Heart left ventricle (tissue), 16 donors: Measurements from ENCODE around the gene CTNNAL1. TPM values are rescaled to one million over a fixed set of nuclear protein-coding genes. Genes with fewer than 3 reads are reported as not detected.

Experiments used
- ATAC-seq, 4 donors: fragments of 200-7000 bp; cut with Tn5 transposase; one replicate each; pipeline ENCODE4 v1.9.1; 2020 to 2022; ENCODE audit warnings: moderate library complexity in 4 of 4, mild to moderate bottlenecking in 3 of 4, moderate number of reproducible peaks in 1 of 4
- DNase-seq, 5 donors: peaks; one replicate each; pipeline ENCODE4 v3.0.0-alpha.2; 2020
- H3K27ac ChIP-seq, 12 donors: fragments of 200-600 bp; sonication (generic) in 4 of 12; one replicate each; pipeline versions ENCODE4 v1.5.0 to v1.8.0; 2016 to 2022; ENCODE audit warnings: mild to moderate bottlenecking in 2 of 12
- H3K27me3 ChIP-seq, 9 donors: fragments of 200-600 bp; sonication (generic) in 2 of 9; one replicate each; pipeline versions ENCODE4 v1.5.1 to v1.8.0; 2016 to 2022; ENCODE audit warnings: mild to moderate bottlenecking in 3 of 9
- H3K36me3 ChIP-seq, 9 donors: fragments of 200-600 bp; sonication (generic) in 2 of 9; one replicate each; pipeline versions ENCODE4 v1.5.0 to v1.8.0; 2018 to 2022; ENCODE audit warnings: mild to moderate bottlenecking in 2 of 9
- H3K4me1 ChIP-seq, 12 donors: fragments of 200-600 bp; sonication (generic) in 4 of 12; one replicate each; pipeline versions ENCODE4 v1.5.0 to v1.8.0; 2016 to 2022; ENCODE audit warnings: mild to moderate bottlenecking in 3 of 12
- H3K4me3 ChIP-seq, 12 donors: fragments of 200-600 bp; sonication (generic) in 4 of 12; one replicate each; pipeline versions ENCODE4 v1.5.0 to v1.8.0; 2017 to 2022; ENCODE audit warnings: mild to moderate bottlenecking in 9 of 12, moderate library complexity in 4 of 12
- H3K9me3 ChIP-seq, 12 donors: fragments of 200-600 bp; sonication (generic) in 4 of 12; one replicate each; pipeline versions ENCODE4 v1.5.0 to v1.8.0; 2016 to 2022; ENCODE audit warnings: mild to moderate bottlenecking in 1 of 12
- CTCF ChIP-seq, 12 donors: fragments of 200-600 bp; sonication (generic) in 4 of 12; IDR thresholded peaks; one replicate each; pipeline versions ENCODE4 v1.5.0 to v1.8.0; 2018 to 2022; ENCODE audit warnings: antibody characterized with exemption in 12 of 12, mild to moderate bottlenecking in 5 of 12
- POLR2A ChIP-seq, 2 donors: fragments of 450-650 bp; IDR thresholded peaks; one replicate each; pipeline ENCODE4 v1.6.1; 2017; ENCODE audit warnings: antibody characterized with exemption in 2 of 2, mild to moderate bottlenecking in 2 of 2, moderate library complexity in 2 of 2
- whole genome bisulfite sequencing, 4 donors: extraction: QIAGEN DNeasy Blood & Tissue Kit in 2 of 4; methylation state at CpG; one replicate each; pipeline versions ENCODE4 v1.1.5 to v1.1.7; 2013 to 2018; 5-methylcytosine and 5-hydroxymethylcytosine counted together
- intact Hi-C, 10 donors: fragments of 100-400 bp; cut with DNase I; formaldehyde crosslinking; loops; one replicate each; pipeline versions ENCODE4 v1.11.1 to v1.14.2; 2022
- polyA plus RNA-seq, 2 donors: library from polyadenylated mRNA; stranded (reverse); fragments of 200-250 nt; gene quantifications; one replicate each; pipeline ENCODE4 v1.2.3, GENCODE V29; 2013
- total RNA-seq, 9 donors: library from RNA; depleted of rRNA in 2 of 9; stranded (reverse); fragments of >200 nt in 2 of 9; fragmentation: NEBNext Ultra II Directional in 3 of 9; extraction: Animal tissue kit (Norgen Biotek cat#: 25700) in 3 of 9; gene quantifications; one replicate each; pipeline versions ENCODE4 v1.1.0 to v1.2.4, GENCODE V29; 2016 to 2023
- donor health status: ischemic (EF 13 %, LVEDD 7.1; RV severe dilation, severe dysfunction).
- donor health status: healthy with polysubstance abuse.
- donor health status: DM: no; HTN: yes; CAD: no.
- donor health status: DM: no; HTN: no; CAD: no.
- donor health status: ischemic (EF 25% LVEDD 6.9; RV normal size, moderate dysfunction).
- donor health status: ischemic (EF 25% LVEDD 5.7; RV mildly dilated, moderate dysfunction).
- donor health status: healthy.
- donor health status: DM: yes; HTN: yes; CAD: no.
- donor health status: ischemic (EF 35%, LVEDD 5.7; RV mildly dilated, moderate dysfunction).
- donor health status: nonischemic (EF 11% LVEDD 7.7; RV severe dilation, severe dysfunction).
- donor health status: DM: yes; HTN: yes; CAD: no.
- donor health status: PGD.
- donor health status: ischemic (EF 29% LVEDD 5.4; RV normal size, mild dysfunction).
- donor health status: nonischemic (EF 23%, LVEDD 6.1; RV moderate dilation, normal function).

The CTNNAL1 gene
- total and polyA plus RNA-seq, 11 donors = 51.2 to 165 (median 62.7) TPM

GRCh38 chr9:109047259-109047658, 34.0 kb upstream of the CTNNAL1 start:
- ATAC-seq (no peak), DNase-seq (no peak)
- Histone ChIP-seq H3K36me3 (peaks cover 0 to 96% (median 83%) of the 10 kb centered on the region in 9 donors), H3K4me3 (no peak overlapping the region), H3K27ac (no peak overlapping the region), H3K4me1 (peaks cover 0 to 13% (median 0%) of the 10 kb centered on the region in 12 donors), H3K27me3 (no peaks in the 10 kb centered on the region), H3K9me3 (peaks cover 0 to 8% (median 0%) of the 10 kb centered on the region in 12 donors)
- intact Hi-C loops = loop anchor here in 1 of 10 donors (10.0 kb wide), 1 partner anchor 122 kb away; no protein-coding TSS in a partner anchor
- no peak for TF ChIP-seq CTCF (IDR thresholded peaks at IDR 0.05)
- no peak for TF ChIP-seq POLR2A (IDR thresholded peaks at IDR 0.05)
- 89 to 94% (median 91%) methylated on average over 2 of the region's 2 CpGs for WGBS, 4 donors

- Histone ChIP-seq H3K36me3 (peaks cover 0 to 93% (median 76%) of the 10 kb centered on the region in 9 donors), H3K9me3 (peaks cover 0 to 11% (median 0%) of the 10 kb centered on the region in 12 donors), H3K4me3 (no peak overlapping the region), H3K27ac (no peak overlapping the region), H3K4me1 (peaks cover 0 to 5% (median 0%) of the 10 kb centered on the region in 12 donors), H3K27me3 (no peaks in the 10 kb centered on the region)
- ATAC-seq (no peak), DNase-seq (no peak)
- WGBS, 4 donors = 76 to 89% (median 79%) methylated on average over 1 of the region's 1 CpG
- TF ChIP-seq POLR2A (IDR thresholded peaks at IDR 0.05) (no peak), CTCF (IDR thresholded peaks at IDR 0.05) (no peak)
- intact Hi-C loops = loop anchor here in 1 of 10 donors (10.0 kb wide), 1 partner anchor 122 kb away; no protein-coding TSS in a partner anchor
Observed at GRCh38 chr9:109046346-109046745, 33.0 kb upstream of the CTNNAL1 start.

GRCh38 chr9:109043578-109043977, 30.3 kb upstream of the CTNNAL1 start:
- Histone ChIP-seq H3K27ac (no peak overlapping the region), H3K9me3 (peaks cover 0 to 11% (median 0%) of the 10 kb centered on the region in 12 donors), H3K4me3 (no peak overlapping the region), H3K4me1 (no peaks in the 10 kb centered on the region), H3K27me3 (no peaks in the 10 kb centered on the region), H3K36me3 (peaks cover 0 to 78% (median 58%) of the 10 kb centered on the region in 9 donors)
- ATAC-seq (peak in 1 of 4 donors; percentile 44), DNase-seq (no peak)
- 82 to 95% (median 93%) methylated on average over 4 of the region's 4 CpGs for WGBS, 4 donors
- TF ChIP-seq CTCF (IDR thresholded peaks at IDR 0.05) (no peak), POLR2A (IDR thresholded peaks at IDR 0.05) (no peak)
- intact Hi-C loops = loop anchor here in 1 of 10 donors (10.0 kb wide), 1 partner anchor 119 kb away; no protein-coding TSS in a partner anchor

- Histone ChIP-seq H3K36me3 (peaks cover 0 to 58% (median 42%) of the 10 kb centered on the region in 9 donors), H3K4me3 (no peak overlapping the region), H3K9me3 (peaks cover 0 to 11% (median 0%) of the 10 kb centered on the region in 12 donors), H3K27me3 (no peaks in the 10 kb centered on the region), H3K4me1 (peaks cover 0 to 16% (median 12%) of the 10 kb centered on the region in 12 donors), H3K27ac (no peak overlapping the region)
- TF ChIP-seq POLR2A (IDR thresholded peaks at IDR 0.05) = no peak
- TF ChIP-seq CTCF (IDR thresholded peaks at IDR 0.05) = no peak
- ATAC-seq = no peak
- WGBS, 4 donors = 97 to 98% (median 98%) methylated on average over 4 of the region's 4 CpGs
- intact Hi-C loops = loop anchor here in 1 of 10 donors (10.0 kb wide), 1 partner anchor 116 kb away; no protein-coding TSS in a partner anchor
- DNase-seq = no peak
Observed at GRCh38 chr9:109040571-109040970, 27.3 kb upstream of the CTNNAL1 start.
